Liver (tissue), 9 donors: ENCODE measurements around the gene CNTN2. TPM values are rescaled to one million over a fixed set of nuclear protein-coding genes. Genes with fewer than 3 reads are reported as not detected.

Source experiments
- DNase-seq: peaks from one replicate; pipeline ENCODE4 v3.0.0-alpha.2; 2017; ENCODE audit warnings: low spot score
- H3K27ac ChIP-seq, 2 donors: one replicate each; pipeline ENCODE4 v1.7.0; 2013; ENCODE audit warnings: inconsistent platforms in 2 of 2, low read length in 2 of 2, control low read depth in 1 of 2, low read depth in 1 of 2, mild to moderate bottlenecking in 1 of 2
- H3K27me3 ChIP-seq, 4 donors: one replicate each; pipeline versions ENCODE4 v1.6.1 to v1.7.0; 2013; ENCODE audit warnings: low read length in 3 of 4, inconsistent platforms in 1 of 4, mild to moderate bottlenecking in 1 of 4, moderate library complexity in 1 of 4; ENCODE audit not compliant: control insufficient read depth in 4 of 4, insufficient read depth in 4 of 4
- H3K36me3 ChIP-seq, 4 donors: one replicate each; pipeline versions ENCODE4 v1.6.1 to v1.7.0; 2013; ENCODE audit warnings: low read length in 3 of 4, mild to moderate bottlenecking in 3 of 4, low read depth in 1 of 4, moderate library complexity in 1 of 4; ENCODE audit not compliant: control insufficient read depth in 4 of 4, insufficient read depth in 3 of 4
- H3K4me1 ChIP-seq, 4 donors: one replicate each; pipeline versions ENCODE4 v1.6.1 to v1.7.0; 2013; ENCODE audit warnings: low read length in 3 of 4, mild to moderate bottlenecking in 3 of 4, moderate library complexity in 1 of 4; ENCODE audit not compliant: control insufficient read depth in 4 of 4, insufficient read depth in 4 of 4
- H3K4me3 ChIP-seq, 3 donors: one replicate each; pipeline versions ENCODE4 v1.6.1 to v1.7.0; 2013; ENCODE audit warnings: low read length in 3 of 3, control low read depth in 1 of 3, low read depth in 1 of 3, mild to moderate bottlenecking in 1 of 3
- H3K9ac ChIP-seq, 2 donors: one replicate each; pipeline ENCODE4 v1.7.0; 2013; ENCODE audit warnings: low read length in 2 of 2, mild to moderate bottlenecking in 2 of 2, moderate library complexity in 2 of 2, control low read depth in 1 of 2, low read depth in 1 of 2
- H3K9me3 ChIP-seq, 4 donors: one replicate each; pipeline versions ENCODE4 v1.6.1 to v1.7.0; 2013; ENCODE audit warnings: low read length in 3 of 4; ENCODE audit not compliant: control insufficient read depth in 4 of 4
- EGR1 ChIP-seq, 2 donors: IDR thresholded peaks; 2 replicates each; pipeline ENCODE4 v1.6.1; 2016 to 2018; ENCODE audit warnings: antibody characterized with exemption in 2 of 2, low read depth in 2 of 2
- FOXA1 ChIP-seq: IDR thresholded peaks from 2 replicates; pipeline ENCODE4 v1.6.1; 2016; ENCODE audit warnings: antibody characterized with exemption
- FOXA2 ChIP-seq: IDR thresholded peaks from 2 replicates; pipeline ENCODE4 v1.6.1; 2016; ENCODE audit warnings: antibody characterized with exemption
- GABPA ChIP-seq, 2 donors: IDR thresholded peaks in 1 of 2; conservative IDR thresholded peaks in 1 of 2; 2 replicates each; pipeline ENCODE4 v1.6.1; 2016; ENCODE audit warnings: antibody characterized with exemption in 2 of 2, mild to moderate bottlenecking in 1 of 2, moderate library complexity in 1 of 2
- HNF4A ChIP-seq, 2 donors: conservative IDR thresholded peaks; 2 replicates each; pipeline ENCODE4 v1.6.1; 2016; ENCODE audit warnings: antibody characterized with exemption in 2 of 2, mild to moderate bottlenecking in 2 of 2
- HNF4G ChIP-seq: IDR thresholded peaks from 2 replicates; pipeline ENCODE4 v1.6.1; 2016; ENCODE audit warnings: antibody characterized with exemption
- JUND ChIP-seq, 2 donors: IDR thresholded peaks; 2 replicates each; pipeline ENCODE4 v1.6.1; 2016; ENCODE audit warnings: antibody characterized with exemption in 2 of 2
- NR2F2 ChIP-seq: IDR thresholded peaks from 2 replicates; pipeline ENCODE4 v1.6.1; 2016; ENCODE audit warnings: antibody characterized with exemption
- RAD21 ChIP-seq, 2 donors: IDR thresholded peaks; 2 replicates each; pipeline ENCODE4 v1.6.1; 2016; ENCODE audit warnings: antibody characterized with exemption in 2 of 2, mild to moderate bottlenecking in 2 of 2
- RXRA ChIP-seq, 2 donors: IDR thresholded peaks; 2 replicates each; pipeline ENCODE4 v1.6.1; 2017 to 2018; ENCODE audit warnings: antibody characterized with exemption in 2 of 2, mild to moderate bottlenecking in 1 of 2
- SP1 ChIP-seq: IDR thresholded peaks from 2 replicates; pipeline ENCODE4 v1.6.1; 2018; ENCODE audit warnings: antibody characterized with exemption, mild to moderate bottlenecking
- TAF1 ChIP-seq: conservative IDR thresholded peaks from 2 replicates; pipeline ENCODE4 v1.6.1; 2016; ENCODE audit warnings: antibody characterized with exemption, mild to moderate bottlenecking
- YY1 ChIP-seq: IDR thresholded peaks from 2 replicates; pipeline ENCODE4 v1.6.1; 2016; ENCODE audit warnings: antibody characterized with exemption, mild to moderate bottlenecking
- WGBS: extraction: QIAGEN DNeasy Blood & Tissue Kit; methylation state at CpG from one replicate; pipeline ENCODE4 v1.1.7; 2013; 5-methylcytosine and 5-hydroxymethylcytosine counted together
- polyA plus RNA-seq, 2 donors: library from polyadenylated mRNA; stranded (reverse) in 1 of 2; unstranded in 1 of 2; fragments of 200-250 nt in 1 of 2; fragments of >200 nt in 1 of 2; fragmentation: Nextera tagmentation in 1 of 2; extraction: Ambion mirVana in 1 of 2; gene quantifications; one replicate each; pipeline versions ENCODE4 v1.2.1 to v1.2.3, GENCODE V29; 2013 to 2015
- total RNA-seq, 2 donors: library from RNA; depleted of rRNA; stranded (reverse); fragments of >200 nt; gene quantifications; one replicate each; pipeline ENCODE4 v1.2.3, GENCODE V29; 2014
- TF ChIP-seq, protein P1 (sequence below): IDR thresholded peaks from 2 replicates; pipeline ENCODE4 v1.6.1; 2016; ENCODE audit warnings: antibody characterized with exemption, mild to moderate bottlenecking
- TF ChIP-seq, protein P2 (sequence below): fragments of 150-350 bp; IDR thresholded peaks from 2 replicates; pipeline ENCODE4 v1.5.1; 2017; ENCODE audit warnings: improper control_type of control experiment, low read depth, low read length; ENCODE audit not compliant: missing input control
- TF ChIP-seq, protein P3 (sequence below): IDR thresholded peaks from 2 replicates; pipeline ENCODE4 v1.6.1; 2016; ENCODE audit warnings: antibody characterized with exemption
- TF ChIP-seq, protein P4 (sequence below): IDR thresholded peaks from 2 replicates; pipeline ENCODE4 v1.6.1; 2016; ENCODE audit warnings: antibody characterized with exemption
- TF ChIP-seq, protein P5 (sequence below): IDR thresholded peaks from 2 replicates; pipeline ENCODE4 v1.6.1; 2016; ENCODE audit warnings: antibody characterized with exemption
- donor health status: healthy.
- donor health status: healthy.
- donor health status: healthy.
- donor health status: healthy.
- donor health status: healthy.

The CNTN2 gene
- total and polyA plus RNA-seq, 4 donors: 0.05 to 0.25 (median 0.17) TPM

DNA sequence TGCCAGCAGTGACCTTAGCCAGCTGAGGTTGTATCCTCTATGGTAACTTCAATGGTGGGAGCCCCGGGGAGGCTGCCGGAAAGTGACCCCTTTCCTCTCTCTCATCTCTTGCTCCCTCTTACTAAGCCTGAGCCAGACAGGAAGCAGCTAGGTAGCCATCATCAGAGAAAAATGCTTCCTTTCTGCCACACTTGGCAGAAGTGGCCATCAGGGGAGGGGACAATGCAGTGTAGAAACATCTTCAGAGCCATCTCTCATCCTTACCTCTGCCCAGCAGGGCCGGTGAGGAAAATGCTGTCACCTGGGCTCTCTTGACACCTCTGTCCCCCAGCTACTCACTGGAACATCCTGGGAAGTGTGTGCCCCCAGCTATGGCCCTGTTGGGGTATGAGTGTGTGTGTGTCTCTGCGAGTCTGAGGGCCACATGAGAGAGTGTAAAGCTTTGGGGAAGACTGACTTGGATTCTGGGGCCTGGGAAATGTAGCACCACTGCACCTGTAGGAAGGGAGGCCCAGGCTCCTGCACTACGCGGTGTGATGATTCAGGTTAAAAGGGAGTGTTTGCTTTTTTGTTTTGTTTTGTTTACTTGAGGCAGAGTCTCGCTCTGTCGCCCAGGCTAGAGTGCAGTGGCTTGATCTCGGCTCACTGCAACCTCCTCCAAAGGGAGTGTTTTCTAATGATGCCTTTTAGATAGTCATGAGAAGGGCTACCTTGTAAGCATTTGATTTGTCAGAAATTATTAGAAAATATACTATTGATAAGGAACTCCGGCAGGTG lies 48.7 kb upstream of the CNTN2 start:
- peaks cover 15 to 33% (median 27%) of the 10 kb centered on the region in 4 donors for H3K4me1 ChIP-seq
- H3K36me3 ChIP-seq: no peaks in the 10 kb centered on the region
- TF ChIP-seq, protein P1, sequence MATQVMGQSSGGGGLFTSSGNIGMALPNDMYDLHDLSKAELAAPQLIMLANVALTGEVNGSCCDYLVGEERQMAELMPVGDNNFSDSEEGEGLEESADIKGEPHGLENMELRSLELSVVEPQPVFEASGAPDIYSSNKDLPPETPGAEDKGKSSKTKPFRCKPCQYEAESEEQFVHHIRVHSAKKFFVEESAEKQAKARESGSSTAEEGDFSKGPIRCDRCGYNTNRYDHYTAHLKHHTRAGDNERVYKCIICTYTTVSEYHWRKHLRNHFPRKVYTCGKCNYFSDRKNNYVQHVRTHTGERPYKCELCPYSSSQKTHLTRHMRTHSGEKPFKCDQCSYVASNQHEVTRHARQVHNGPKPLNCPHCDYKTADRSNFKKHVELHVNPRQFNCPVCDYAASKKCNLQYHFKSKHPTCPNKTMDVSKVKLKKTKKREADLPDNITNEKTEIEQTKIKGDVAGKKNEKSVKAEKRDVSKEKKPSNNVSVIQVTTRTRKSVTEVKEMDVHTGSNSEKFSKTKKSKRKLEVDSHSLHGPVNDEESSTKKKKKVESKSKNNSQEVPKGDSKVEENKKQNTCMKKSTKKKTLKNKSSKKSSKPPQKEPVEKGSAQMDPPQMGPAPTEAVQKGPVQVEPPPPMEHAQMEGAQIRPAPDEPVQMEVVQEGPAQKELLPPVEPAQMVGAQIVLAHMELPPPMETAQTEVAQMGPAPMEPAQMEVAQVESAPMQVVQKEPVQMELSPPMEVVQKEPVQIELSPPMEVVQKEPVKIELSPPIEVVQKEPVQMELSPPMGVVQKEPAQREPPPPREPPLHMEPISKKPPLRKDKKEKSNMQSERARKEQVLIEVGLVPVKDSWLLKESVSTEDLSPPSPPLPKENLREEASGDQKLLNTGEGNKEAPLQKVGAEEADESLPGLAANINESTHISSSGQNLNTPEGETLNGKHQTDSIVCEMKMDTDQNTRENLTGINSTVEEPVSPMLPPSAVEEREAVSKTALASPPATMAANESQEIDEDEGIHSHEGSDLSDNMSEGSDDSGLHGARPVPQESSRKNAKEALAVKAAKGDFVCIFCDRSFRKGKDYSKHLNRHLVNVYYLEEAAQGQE: no peak
- TF ChIP-seq, protein P2, sequence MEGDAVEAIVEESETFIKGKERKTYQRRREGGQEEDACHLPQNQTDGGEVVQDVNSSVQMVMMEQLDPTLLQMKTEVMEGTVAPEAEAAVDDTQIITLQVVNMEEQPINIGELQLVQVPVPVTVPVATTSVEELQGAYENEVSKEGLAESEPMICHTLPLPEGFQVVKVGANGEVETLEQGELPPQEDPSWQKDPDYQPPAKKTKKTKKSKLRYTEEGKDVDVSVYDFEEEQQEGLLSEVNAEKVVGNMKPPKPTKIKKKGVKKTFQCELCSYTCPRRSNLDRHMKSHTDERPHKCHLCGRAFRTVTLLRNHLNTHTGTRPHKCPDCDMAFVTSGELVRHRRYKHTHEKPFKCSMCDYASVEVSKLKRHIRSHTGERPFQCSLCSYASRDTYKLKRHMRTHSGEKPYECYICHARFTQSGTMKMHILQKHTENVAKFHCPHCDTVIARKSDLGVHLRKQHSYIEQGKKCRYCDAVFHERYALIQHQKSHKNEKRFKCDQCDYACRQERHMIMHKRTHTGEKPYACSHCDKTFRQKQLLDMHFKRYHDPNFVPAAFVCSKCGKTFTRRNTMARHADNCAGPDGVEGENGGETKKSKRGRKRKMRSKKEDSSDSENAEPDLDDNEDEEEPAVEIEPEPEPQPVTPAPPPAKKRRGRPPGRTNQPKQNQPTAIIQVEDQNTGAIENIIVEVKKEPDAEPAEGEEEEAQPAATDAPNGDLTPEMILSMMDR: no peak
- TF ChIP-seq SP1 (no peak), HNF4A (conservative IDR thresholded peaks at IDR 0.05) (no peak), GABPA (IDR thresholded peaks at IDR 0.05 in 1 of 2, conservative IDR thresholded peaks at IDR 0.05 in 1 of 2) (no peak), FOXA1 (no peak), YY1 (no peak), JUND (IDR thresholded peaks at IDR 0.05) (no peak), HNF4G (no peak), EGR1 (IDR thresholded peaks at IDR 0.05; ENCODE audit: low read depth in 2 of 2) (no peak), FOXA2 (no peak), TAF1 (no peak), NR2F2 (no peak), RXRA (IDR thresholded peaks at IDR 0.05) (no peak), RAD21 (IDR thresholded peaks at IDR 0.05) (no peak)
- TF ChIP-seq, protein P3, sequence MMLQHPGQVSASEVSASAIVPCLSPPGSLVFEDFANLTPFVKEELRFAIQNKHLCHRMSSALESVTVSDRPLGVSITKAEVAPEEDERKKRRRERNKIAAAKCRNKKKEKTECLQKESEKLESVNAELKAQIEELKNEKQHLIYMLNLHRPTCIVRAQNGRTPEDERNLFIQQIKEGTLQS: no peak
- TF ChIP-seq, protein P4, sequence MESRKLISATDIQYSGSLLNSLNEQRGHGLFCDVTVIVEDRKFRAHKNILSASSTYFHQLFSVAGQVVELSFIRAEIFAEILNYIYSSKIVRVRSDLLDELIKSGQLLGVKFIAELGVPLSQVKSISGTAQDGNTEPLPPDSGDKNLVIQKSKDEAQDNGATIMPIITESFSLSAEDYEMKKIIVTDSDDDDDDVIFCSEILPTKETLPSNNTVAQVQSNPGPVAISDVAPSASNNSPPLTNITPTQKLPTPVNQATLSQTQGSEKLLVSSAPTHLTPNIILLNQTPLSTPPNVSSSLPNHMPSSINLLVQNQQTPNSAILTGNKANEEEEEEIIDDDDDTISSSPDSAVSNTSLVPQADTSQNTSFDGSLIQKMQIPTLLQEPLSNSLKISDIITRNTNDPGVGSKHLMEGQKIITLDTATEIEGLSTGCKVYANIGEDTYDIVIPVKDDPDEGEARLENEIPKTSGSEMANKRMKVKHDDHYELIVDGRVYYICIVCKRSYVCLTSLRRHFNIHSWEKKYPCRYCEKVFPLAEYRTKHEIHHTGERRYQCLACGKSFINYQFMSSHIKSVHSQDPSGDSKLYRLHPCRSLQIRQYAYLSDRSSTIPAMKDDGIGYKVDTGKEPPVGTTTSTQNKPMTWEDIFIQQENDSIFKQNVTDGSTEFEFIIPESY: no peak
- TF ChIP-seq, protein P5, sequence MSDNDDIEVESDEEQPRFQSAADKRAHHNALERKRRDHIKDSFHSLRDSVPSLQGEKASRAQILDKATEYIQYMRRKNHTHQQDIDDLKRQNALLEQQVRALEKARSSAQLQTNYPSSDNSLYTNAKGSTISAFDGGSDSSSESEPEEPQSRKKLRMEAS: no peak
- no peak for DNase-seq
- no peak overlapping the region for H3K4me3 ChIP-seq
- no peaks in the 10 kb centered on the region for H3K9me3 ChIP-seq
- H3K27ac ChIP-seq: peak overlapping the region; percentile 15 to 59
- 61% methylated on average over 10 of the region's 10 CpGs for WGBS
- H3K27me3 ChIP-seq: no peaks in the 10 kb centered on the region
- no peak overlapping the region for H3K9ac ChIP-seq
